ACHN (cell line): ENCODE data around the gene ZHX3.

Experiments
- DNase-seq: peaks from one replicate; pipeline ENCODE4 v3.0.0-alpha.2; 2015
- in situ Hi-C: cut with HindIII; loops from 2 replicates; pipeline ENCODE4 v1.10.0; 2017; ENCODE audit warnings: low sequenced_read_pairs, low pct_ligation_motif_present, low pct_unique_long_range_greater_than_20kb

The ZHX3 gene

DNA sequence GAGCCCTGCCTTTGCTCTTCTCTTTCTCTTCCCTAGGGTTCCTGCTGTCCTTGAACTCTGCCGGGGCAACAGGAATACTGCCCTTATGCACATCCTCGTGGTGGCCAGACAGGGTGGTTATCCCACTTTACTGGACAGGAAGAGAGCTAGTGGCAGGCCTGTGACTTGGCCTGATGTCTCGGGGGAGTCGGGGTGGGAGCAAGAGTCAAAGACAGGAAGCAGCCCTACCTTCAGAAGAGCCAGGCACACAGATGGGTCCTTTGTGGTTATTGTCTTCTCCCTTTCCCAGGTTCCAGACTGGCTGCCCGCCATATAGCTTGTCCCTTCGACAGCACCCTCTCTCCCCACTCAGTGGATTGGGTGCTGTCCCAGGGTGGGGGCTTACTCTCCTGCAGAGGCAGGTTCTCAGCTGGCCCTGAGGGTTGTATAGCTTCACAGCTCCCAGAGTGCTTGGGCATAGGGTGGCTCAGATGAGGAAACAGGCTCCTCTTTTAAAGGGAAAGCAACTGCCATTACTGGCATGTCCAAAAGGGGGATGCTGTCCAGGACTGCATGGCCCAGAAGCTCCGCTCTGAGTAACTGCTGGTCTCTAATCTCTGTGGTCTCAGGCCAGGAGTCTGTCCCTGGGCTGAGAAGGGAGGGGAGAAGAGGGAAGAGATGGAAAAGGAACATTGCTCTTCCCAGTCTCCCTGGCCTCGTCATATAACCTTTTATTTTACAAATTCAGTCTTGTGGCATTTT is 162.9 kb downstream of the ZHX3 start:
- DNase-seq, result no peak
- in situ Hi-C loops, result no loop called here

DNA sequence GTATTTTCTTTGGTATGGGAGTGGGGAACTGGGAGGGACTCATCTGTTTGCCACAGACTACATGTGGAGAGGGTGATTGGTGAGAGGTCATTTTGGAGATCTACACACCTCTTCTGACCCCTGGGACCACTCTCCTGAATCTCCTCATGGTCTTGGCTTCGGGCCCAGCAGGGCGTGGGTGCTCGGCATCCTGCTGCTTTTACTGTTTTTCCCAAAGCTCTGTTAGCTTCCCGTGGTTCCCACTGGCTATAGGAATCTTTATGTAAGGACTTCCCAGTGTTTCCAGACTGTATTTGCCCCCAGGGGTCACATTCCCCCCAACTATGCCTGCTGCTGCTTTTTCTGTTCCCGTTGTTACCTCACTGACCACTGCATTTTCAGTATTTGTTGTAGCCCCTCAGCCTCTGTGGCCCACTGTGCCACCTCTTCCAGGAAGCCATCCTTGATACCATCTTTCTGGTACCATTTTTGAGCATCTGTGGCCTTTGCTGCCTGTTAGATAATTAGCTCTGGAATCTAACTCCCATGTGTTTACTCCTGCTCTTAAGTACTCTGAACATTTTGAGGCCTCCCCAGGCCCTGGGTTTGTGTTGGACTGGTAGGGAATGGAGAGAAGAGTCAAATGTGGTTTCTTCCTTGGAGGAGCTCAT is 165.3 kb downstream of the ZHX3 start:
- no peak for DNase-seq
- in situ Hi-C loops, result no loop called here

DNA sequence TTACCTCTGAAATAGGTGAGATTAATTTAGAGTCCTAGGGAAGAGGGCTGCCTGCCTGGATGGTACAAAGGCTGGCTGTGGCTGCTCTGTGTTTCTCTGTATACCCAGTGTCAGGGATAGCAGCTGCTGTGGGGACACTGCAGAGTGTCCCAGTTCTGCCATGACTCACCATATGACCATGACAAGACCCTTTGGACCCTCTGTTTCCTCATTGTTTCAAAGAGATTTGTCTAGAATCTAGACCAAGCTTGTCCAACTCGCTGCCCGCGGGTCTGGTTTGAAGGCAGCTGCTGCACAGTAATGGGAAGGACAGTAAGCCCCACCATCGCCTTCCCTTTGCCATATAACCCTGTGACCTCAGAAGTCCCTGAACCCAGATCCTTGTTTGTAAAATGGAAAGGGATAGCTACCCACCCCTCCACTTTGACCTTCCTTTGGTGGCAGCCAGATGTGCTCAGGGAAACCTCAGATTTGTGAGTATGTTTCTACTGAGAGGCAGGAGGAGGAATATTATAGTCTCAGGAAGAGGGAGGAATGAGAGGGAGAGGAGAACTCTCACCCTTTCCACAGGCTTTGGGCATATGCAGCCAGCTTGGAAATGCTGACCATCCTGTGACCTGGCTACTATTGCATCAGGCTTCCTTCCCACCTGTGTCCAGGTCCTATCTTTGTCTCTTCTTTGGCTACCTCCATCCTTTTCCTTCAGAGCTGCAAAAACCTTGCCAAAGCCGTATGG is 166.2 kb downstream of the ZHX3 start:
- in situ Hi-C loops, result no loop called here
- no peak for DNase-seq

- no peak for DNase-seq
Observed at GRCh38 chr20:41150664-41151063, 166.9 kb downstream of the ZHX3 start.

GRCh38 chr20:41148942-41149341 is 168.6 kb downstream of the ZHX3 start:
- in situ Hi-C loops, result no loop called here

More at GRCh38 chr20:41150664-41151063, 166.9 kb downstream of the ZHX3 start:
- in situ Hi-C loops, result no loop called here

DNA sequence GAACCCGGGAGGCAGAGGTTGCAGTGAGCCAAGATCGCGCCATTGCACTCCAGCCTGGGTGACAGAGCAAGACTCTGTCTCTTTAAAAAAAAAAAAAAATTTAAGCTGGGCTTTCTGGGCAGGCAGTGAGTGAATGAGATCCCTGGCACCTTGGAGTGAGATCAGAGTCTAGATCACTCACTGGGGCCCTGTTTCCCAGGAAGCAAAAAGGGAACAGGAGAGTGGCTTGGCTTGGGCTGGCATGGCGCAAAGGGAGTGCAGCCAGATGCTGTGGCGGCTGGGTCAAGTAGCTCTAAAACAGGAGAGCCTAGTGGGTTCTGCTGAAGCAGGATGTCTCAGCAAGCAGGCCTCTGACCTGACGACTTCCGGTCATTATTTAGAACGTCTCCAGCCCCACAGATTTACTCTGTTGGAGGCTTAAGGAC is 169.8 kb downstream of the ZHX3 start:
- in situ Hi-C loops, result no loop called here
- DNase-seq, result no peak

More at GRCh38 chr20:41148942-41149341, 168.6 kb downstream of the ZHX3 start:
- DNase-seq, result no peak

DNA sequence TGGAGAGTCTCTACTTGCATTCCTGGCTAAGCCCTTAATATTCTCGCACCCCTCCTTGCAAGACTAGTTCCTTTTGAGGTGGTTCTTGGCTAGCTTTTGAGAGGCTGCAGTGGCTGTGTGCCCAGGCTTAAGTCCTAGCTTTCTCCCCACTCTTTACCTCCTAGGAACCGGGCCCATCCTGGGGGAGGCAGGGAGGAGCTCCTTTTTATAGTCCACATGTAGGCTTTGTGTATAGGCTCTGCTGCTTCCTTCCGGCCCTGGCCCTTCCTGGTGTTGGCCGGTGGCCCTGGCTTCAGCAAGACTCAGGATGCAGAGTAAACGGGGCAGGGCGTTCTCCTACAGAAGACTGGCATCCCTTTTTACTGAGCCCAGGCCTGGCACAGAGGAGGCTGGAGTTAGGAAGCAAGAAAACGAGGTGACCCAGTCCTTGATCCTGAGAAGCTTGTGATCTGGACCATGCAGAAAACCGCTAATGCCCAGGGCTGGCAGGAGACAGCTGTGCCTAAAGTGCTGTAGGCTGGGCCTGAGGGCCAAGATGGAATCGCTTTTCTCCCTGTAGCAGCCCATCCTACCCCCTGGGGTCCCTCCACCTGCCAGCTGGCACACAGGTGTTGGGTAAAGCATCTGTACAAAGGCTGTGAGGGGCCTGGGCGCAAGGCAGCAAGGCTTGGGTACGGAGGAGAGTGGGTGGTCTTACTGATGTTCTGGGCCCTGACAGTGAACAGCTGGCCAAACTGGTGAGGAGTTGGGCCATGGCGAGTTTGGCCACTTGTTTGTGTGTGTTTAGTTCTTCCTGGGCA is 171.5 kb downstream of the ZHX3 start:
- in situ Hi-C loops, result no loop called here
- DNase-seq, result no peak

GRCh38 chr20:41145317-41145716 is 172.2 kb downstream of the ZHX3 start:
- no peak for DNase-seq
- in situ Hi-C loops, result no loop called here

- no peak for DNase-seq
- in situ Hi-C loops, result no loop called here
Observed at GRCh38 chr20:41143354-41143753, 174.2 kb downstream of the ZHX3 start.

- in situ Hi-C loops, result no loop called here
- no peak for DNase-seq
Observed at GRCh38 chr20:41142919-41143318, 174.6 kb downstream of the ZHX3 start.

DNA sequence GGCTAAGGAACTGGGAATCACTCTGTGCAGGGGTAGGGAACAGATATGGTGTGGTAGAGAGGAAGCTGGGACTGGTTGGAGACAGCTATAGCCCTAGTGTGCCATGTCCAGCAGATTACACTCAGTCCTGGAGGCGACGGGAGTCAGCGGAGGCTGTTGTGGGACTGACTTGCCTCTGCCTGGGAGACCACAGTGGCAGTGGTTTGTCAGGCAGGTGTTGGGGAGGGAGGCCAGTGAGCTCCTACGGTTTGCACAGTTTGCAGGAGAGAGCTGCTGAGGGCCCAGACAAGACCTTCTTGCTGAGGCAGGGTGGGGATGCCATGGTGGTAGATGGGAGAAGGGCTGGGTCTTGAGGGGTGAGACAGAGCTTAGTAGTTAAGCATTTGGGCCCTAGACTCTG is 175.3 kb downstream of the ZHX3 start:
- no peak for DNase-seq
- in situ Hi-C loops, result no loop called here

- no peak for DNase-seq
- in situ Hi-C loops, result no loop called here
Observed at GRCh38 chr20:41141153-41141815, 176.2 kb downstream of the ZHX3 start.

- DNase-seq, result no peak
- in situ Hi-C loops, result no loop called here
Observed at GRCh38 chr20:41140226-41141133, 177.1 kb downstream of the ZHX3 start.

GRCh38 chr20:41139227-41140093 is 178.1 kb downstream of the ZHX3 start:
- in situ Hi-C loops, result no loop called here
- DNase-seq, result no peak

GRCh38 chr20:41138475-41139226 is 178.9 kb downstream of the ZHX3 start:
- no peak for DNase-seq
- in situ Hi-C loops, result no loop called here
